Breast epithelium (tissue), 4 donors: Measurements from ENCODE around the gene FANK1. TPM values are rescaled to one million over a fixed set of nuclear protein-coding genes. Genes with fewer than 3 reads are reported as not detected.
"Not testable (repeated sequence)": the region's sequence is repeated elsewhere in the genome, so short reads cannot be mapped to it uniquely, and the experiment has no call there.

Experiments used
- DNase-seq, 2 donors: peaks; one replicate each; pipeline ENCODE4 v3.0.0-alpha.2; 2019; ENCODE audit warnings: low spot score in 2 of 2
- H3K27ac ChIP-seq, 2 donors: fragments of 200-600 bp; sonication (generic) in 1 of 2; one replicate each; pipeline ENCODE4 v1.5.1; 2016 to 2019; ENCODE audit warnings: mild to moderate bottlenecking in 1 of 2
- H3K27me3 ChIP-seq, 2 donors: fragments of 200-600 bp; sonication (generic) in 1 of 2; one replicate each; pipeline versions ENCODE4 v1.5.1 to v1.6.0; 2017 to 2019; ENCODE audit warnings: control low read depth in 1 of 2, mild to moderate bottlenecking in 1 of 2
- H3K36me3 ChIP-seq: fragments of 200-600 bp; one replicate; pipeline ENCODE4 v1.5.1; 2019
- H3K4me1 ChIP-seq, 2 donors: fragments of 200-600 bp; sonication (generic); one replicate each; pipeline ENCODE4 v1.5.1; 2016 to 2019; ENCODE audit warnings: control low read depth in 1 of 2
- H3K4me3 ChIP-seq, 3 donors: fragments of 200-600 bp; sonication (generic); 1 replicate in 2 of 3; 2 replicates in 1 of 3; pipeline ENCODE4 v1.5.1; 2016 to 2019; ENCODE audit warnings: mild to moderate bottlenecking in 3 of 3, moderate library complexity in 2 of 3
- H3K9me3 ChIP-seq, 2 donors: fragments of 200-600 bp; sonication (generic) in 1 of 2; one replicate each; pipeline ENCODE4 v1.5.1; 2016 to 2019; ENCODE audit warnings: control low read depth in 1 of 2
- CTCF ChIP-seq, 3 donors: fragments of 450-650 bp; IDR thresholded peaks; one replicate each; pipeline ENCODE4 v1.5.1; 2016 to 2017; ENCODE audit warnings: antibody characterized with exemption in 3 of 3, mild to moderate bottlenecking in 3 of 3, moderate library complexity in 3 of 3
- POLR2A ChIP-seq: fragments of 450-650 bp; IDR thresholded peaks from one replicate; pipeline ENCODE4 v1.6.1; 2016; ENCODE audit warnings: antibody characterized with exemption, mild to moderate bottlenecking, moderate library complexity
- POLR2AphosphoS5 ChIP-seq, 3 donors: sonication (generic); formaldehyde crosslinking; IDR thresholded peaks; one replicate each; pipeline ENCODE4 v1.6.1; 2017; ENCODE audit warnings: antibody characterized with exemption in 3 of 3
- intact Hi-C: fragments of 100-400 bp; cut with DNase I; formaldehyde crosslinking; loops from one replicate; pipeline ENCODE4 v1.15.1; 2023; ENCODE audit warnings: low total_unique reads
- total RNA-seq, 3 donors: library from RNA; depleted of rRNA; stranded (reverse); fragments of >200 nt; gene quantifications; one replicate each; pipeline ENCODE4 v1.1.0, GENCODE V29; 2016

The FANK1 gene
- total RNA-seq, 3 donors from 2014 or later = 2.6 to 18.1 (median 13.8) TPM

GRCh38 chr10:125911145-125911544, 14.8 kb downstream of the FANK1 start:
- Histone ChIP-seq H3K27ac (no peak overlapping the region), H3K27me3 (no peaks in the 10 kb centered on the region), H3K9me3 (no peaks in the 10 kb centered on the region), H3K36me3 (no peaks in the 10 kb centered on the region), H3K4me1 (no peaks in the 10 kb centered on the region), H3K4me3 (no peak overlapping the region)
- no peak for TF ChIP-seq CTCF (IDR thresholded peaks at IDR 0.05)
- TF ChIP-seq POLR2A = no peak
- TF ChIP-seq POLR2AphosphoS5 (IDR thresholded peaks at IDR 0.05) = no peak
- DNase-seq = no peak
- intact Hi-C loops = no loop called here

GRCh38 chr10:125911990-125912389, 15.6 kb downstream of the FANK1 start:
- intact Hi-C loops = no loop called here
- Histone ChIP-seq H3K4me1 (no peaks in the 10 kb centered on the region), H3K36me3 (no peaks in the 10 kb centered on the region)

GRCh38 chr10:125913277-125913676, 16.9 kb downstream of the FANK1 start:
- DNase-seq, H3K27me3 ChIP-seq, H3K36me3 ChIP-seq, H3K9me3 ChIP-seq, H3K27ac ChIP-seq, intact Hi-C loops, H3K4me1 ChIP-seq, H3K4me3 ChIP-seq: not testable (repeated sequence)

More at GRCh38 chr10:125911990-125912389, 15.6 kb downstream of the FANK1 start:
- Histone ChIP-seq H3K9me3 (no peaks in the 10 kb centered on the region), H3K27ac (no peak overlapping the region), H3K4me3 (no peak overlapping the region), H3K27me3 (no peaks in the 10 kb centered on the region)
- TF ChIP-seq CTCF (IDR thresholded peaks at IDR 0.05) (no peak), POLR2AphosphoS5 (IDR thresholded peaks at IDR 0.05) (no peak), POLR2A (no peak)
- no peak for DNase-seq

- Histone ChIP-seq H3K4me3 (no peak overlapping the region), H3K4me1 (no peaks in the 10 kb centered on the region), H3K36me3 (no peaks in the 10 kb centered on the region), H3K27me3 (no peaks in the 10 kb centered on the region), H3K9me3 (no peaks in the 10 kb centered on the region), H3K27ac (no peak overlapping the region)
- intact Hi-C loops = no loop called here
- TF ChIP-seq CTCF (IDR thresholded peaks at IDR 0.05) = no peak
- TF ChIP-seq POLR2AphosphoS5 (IDR thresholded peaks at IDR 0.05) = no peak
- TF ChIP-seq POLR2A = no peak
- no peak for DNase-seq
These were observed 20.6 kb downstream of the FANK1 start for GRCh38 chr10:125916977-125917376.

GRCh38 chr10:125917704-125918361, 21.5 kb downstream of the FANK1 start:
- H3K4me1 ChIP-seq, H3K27ac ChIP-seq, H3K27me3 ChIP-seq, H3K36me3 ChIP-seq, H3K4me3 ChIP-seq, DNase-seq, intact Hi-C loops, H3K9me3 ChIP-seq: not testable (repeated sequence)

GRCh38 chr10:125921643-125922306, 25.4 kb downstream of the FANK1 start:
- intact Hi-C loops, H3K36me3 ChIP-seq, H3K27ac ChIP-seq, H3K27me3 ChIP-seq, H3K4me1 ChIP-seq, H3K9me3 ChIP-seq, H3K4me3 ChIP-seq, DNase-seq: not testable (repeated sequence)
